Osteoblast (primary cell): ENCODE data around the gene CLEC1B. TPM values are rescaled to one million over a fixed set of nuclear protein-coding genes. Genes with fewer than 3 reads are reported as not detected.
A peak's percentile ranks its signal among the peaks of the same experiment; 100 is the strongest.
"Not testable (repeated sequence)": the region's sequence is repeated elsewhere in the genome, so short reads cannot be mapped to it uniquely, and the experiment has no call there.

Source experiments
- DNase-seq: peaks from one replicate; pipeline ENCODE4 v3.0.0; 2011; ENCODE audit warnings: low spot score, mixed read lengths; ENCODE audit not compliant: insufficient read length; ENCODE audit errors: missing footprints
- H2AFZ ChIP-seq: 2 replicates; pipeline ENCODE4 v1.6.0; 2011; ENCODE audit warnings: mild to moderate bottlenecking, low read length
- H3K27ac ChIP-seq: 2 replicates; pipeline ENCODE4 v1.5.1; 2011; ENCODE audit warnings: mild to moderate bottlenecking, low read depth, low read length, moderate library complexity
- H3K27me3 ChIP-seq: 2 replicates; pipeline ENCODE4 v1.6.0; 2012; ENCODE audit warnings: mild to moderate bottlenecking, control low read depth, inconsistent platforms, low read length, moderate library complexity; ENCODE audit not compliant: insufficient read depth
- H3K36me3 ChIP-seq: 2 replicates; pipeline ENCODE4 v1.5.1; 2011; ENCODE audit warnings: mild to moderate bottlenecking, low read length, control low read depth, moderate library complexity; ENCODE audit not compliant: insufficient read depth
- H3K4me1 ChIP-seq: 2 replicates; pipeline ENCODE4 v1.5.1; 2011; ENCODE audit warnings: mild to moderate bottlenecking, low read length, control low read depth, moderate library complexity; ENCODE audit not compliant: insufficient read depth
- H3K4me2 ChIP-seq: 2 replicates; pipeline ENCODE4 v1.6.0; 2011; ENCODE audit warnings: mild to moderate bottlenecking, low read length; ENCODE audit not compliant: insufficient read depth
- H3K4me3 ChIP-seq: fragments of 200-600 bp; sonication (generic); 3 replicates; pipeline ENCODE4 v1.5.1; 2012; ENCODE audit warnings: mild to moderate bottlenecking, low read length, inconsistent platforms; ENCODE audit not compliant: insufficient read depth
- H3K79me2 ChIP-seq: 2 replicates; pipeline ENCODE4 v1.6.0; 2012; ENCODE audit warnings: mild to moderate bottlenecking, low read length, control low read depth, inconsistent platforms; ENCODE audit not compliant: insufficient read depth
- H3K9me3 ChIP-seq: 2 replicates; pipeline ENCODE4 v1.5.1; 2011; ENCODE audit warnings: low read depth, low read length, control low read depth
- H4K20me1 ChIP-seq: 2 replicates; pipeline ENCODE4 v1.6.0; 2012; ENCODE audit warnings: mild to moderate bottlenecking, low read length, control low read depth; ENCODE audit not compliant: insufficient read depth
- total RNA-seq: library from RNA; depleted of rRNA; stranded (reverse); fragments of >200 nt; gene quantifications from 2 replicates; pipeline ENCODE4 v1.2.3, GENCODE V29; 2012
- TF ChIP-seq, protein P1 (sequence below): IDR thresholded peaks from 2 replicates; pipeline ENCODE4 v1.5.1; 2011; ENCODE audit warnings: mild to moderate bottlenecking, low read depth, low read length, moderate library complexity; ENCODE audit errors: extremely low read depth

Gene CLEC1B
- total RNA-seq, 1 donor, result not detected

- no peaks in the 10 kb centered on the region for H3K4me1 ChIP-seq
Observed at GRCh38 chr12:9960590-9960989, 38.3 kb downstream of the CLEC1B start.

GRCh38 chr12:9957834-9958233 is 41.1 kb downstream of the CLEC1B start:
- TF ChIP-seq, protein P1, sequence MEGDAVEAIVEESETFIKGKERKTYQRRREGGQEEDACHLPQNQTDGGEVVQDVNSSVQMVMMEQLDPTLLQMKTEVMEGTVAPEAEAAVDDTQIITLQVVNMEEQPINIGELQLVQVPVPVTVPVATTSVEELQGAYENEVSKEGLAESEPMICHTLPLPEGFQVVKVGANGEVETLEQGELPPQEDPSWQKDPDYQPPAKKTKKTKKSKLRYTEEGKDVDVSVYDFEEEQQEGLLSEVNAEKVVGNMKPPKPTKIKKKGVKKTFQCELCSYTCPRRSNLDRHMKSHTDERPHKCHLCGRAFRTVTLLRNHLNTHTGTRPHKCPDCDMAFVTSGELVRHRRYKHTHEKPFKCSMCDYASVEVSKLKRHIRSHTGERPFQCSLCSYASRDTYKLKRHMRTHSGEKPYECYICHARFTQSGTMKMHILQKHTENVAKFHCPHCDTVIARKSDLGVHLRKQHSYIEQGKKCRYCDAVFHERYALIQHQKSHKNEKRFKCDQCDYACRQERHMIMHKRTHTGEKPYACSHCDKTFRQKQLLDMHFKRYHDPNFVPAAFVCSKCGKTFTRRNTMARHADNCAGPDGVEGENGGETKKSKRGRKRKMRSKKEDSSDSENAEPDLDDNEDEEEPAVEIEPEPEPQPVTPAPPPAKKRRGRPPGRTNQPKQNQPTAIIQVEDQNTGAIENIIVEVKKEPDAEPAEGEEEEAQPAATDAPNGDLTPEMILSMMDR, result no peak
- DNase-seq, result no peak
- Histone ChIP-seq H3K9me3 (no peaks in the 10 kb centered on the region), H3K36me3 (no peaks in the 10 kb centered on the region), H4K20me1 (no peaks in the 10 kb centered on the region), H3K4me1 (no peaks in the 10 kb centered on the region), H3K79me2 (no peaks in the 10 kb centered on the region), H3K27ac (no peak overlapping the region), H3K4me3 (no peak overlapping the region), H3K27me3 (no peaks in the 10 kb centered on the region), H2AFZ (no peak overlapping the region), H3K4me2 (no peak overlapping the region)

More at GRCh38 chr12:9960590-9960989, 38.3 kb downstream of the CLEC1B start:
- H3K79me2 ChIP-seq, result no peaks in the 10 kb centered on the region
- H2AFZ ChIP-seq, result no peak overlapping the region
- no peak overlapping the region for H3K27ac ChIP-seq
- no peak overlapping the region for H3K4me2 ChIP-seq
- TF ChIP-seq, protein P1, result no peak
- no peak overlapping the region for H3K4me3 ChIP-seq
- H4K20me1 ChIP-seq, result no peaks in the 10 kb centered on the region
- no peak for DNase-seq
- H3K9me3 ChIP-seq, result no peaks in the 10 kb centered on the region
- H3K36me3 ChIP-seq, result no peaks in the 10 kb centered on the region
- no peaks in the 10 kb centered on the region for H3K27me3 ChIP-seq

GRCh38 chr12:9952954-9953729 is 45.8 kb downstream of the CLEC1B start:
- not testable (repeated sequence) for H3K4me2 ChIP-seq, H4K20me1 ChIP-seq, H3K4me3 ChIP-seq, H3K36me3 ChIP-seq, H3K4me1 ChIP-seq, H3K27me3 ChIP-seq, DNase-seq, H2AFZ ChIP-seq, H3K9me3 ChIP-seq, H3K27ac ChIP-seq, H3K79me2 ChIP-seq

- TF ChIP-seq, protein P1, result no peak
- peak; percentile 39 for DNase-seq
Observed at GRCh38 chr12:9951026-9951675, 47.8 kb downstream of the CLEC1B start.

More at GRCh38 chr12:9951026-9951675, 47.8 kb downstream of the CLEC1B start:
- H3K9me3 ChIP-seq, result no peaks in the 10 kb centered on the region
- H3K27me3 ChIP-seq, result no peaks in the 10 kb centered on the region
- H3K4me3 ChIP-seq, result no peak overlapping the region
- no peaks in the 10 kb centered on the region for H3K36me3 ChIP-seq
- no peak overlapping the region for H3K4me2 ChIP-seq
- H3K79me2 ChIP-seq, result no peaks in the 10 kb centered on the region
- H2AFZ ChIP-seq, result no peak overlapping the region
- H3K27ac ChIP-seq, result no peak overlapping the region
- H4K20me1 ChIP-seq, result no peaks in the 10 kb centered on the region
- H3K4me1 ChIP-seq, result no peaks in the 10 kb centered on the region
